HEK293 (cell line): Measurements from ENCODE around the gene RPS10.
A peak's percentile ranks its signal among the peaks of the same experiment; 100 is the strongest.
"Not testable (repeated sequence)": the region's sequence is repeated elsewhere in the genome, so short reads cannot be mapped to it uniquely, and the experiment has no call there.

Experiments
- CTCF ChIA-PET: fragments of 350-600 bp; formaldehyde crosslinking; extraction: SDS; loops from one replicate; lab custom pipeline; 2021; ENCODE audit warnings: antibody characterized with exemption; lab: Yijun Ruan, JAX
- POLR2A ChIA-PET: fragments of 300-600 bp; formaldehyde crosslinking; extraction: SDS; loops from one replicate; lab custom pipeline; 2020; ENCODE audit warnings: antibody characterized with exemption, inconsistent platforms; lab: Yijun Ruan, JAX
- H3K27ac ChIP-seq: fragments of 200-500 bp; sonication (Bioruptor generic); 2 replicates; pipeline ENCODE4 v1.5.1; 2014; ENCODE audit warnings: low read depth, low read length, control low read depth, inconsistent platforms; ENCODE audit errors: extremely low read depth
- H3K36me3 ChIP-seq, 2 experiments: fragments of 200-500 bp in 1 of 2; sonication (Bioruptor generic) in 1 of 2; 1 replicate in 1 of 2; 2 replicates in 1 of 2; pipeline ENCODE4 v1.5.1; 2014 to 2017; ENCODE audit warnings: inconsistent platforms in 2 of 2, low read length in 2 of 2; ENCODE audit not compliant: control insufficient read depth in 2 of 2, insufficient read depth in 1 of 2
- H3K4me1 ChIP-seq: fragments of 200-500 bp; sonication (Bioruptor generic); 2 replicates; pipeline ENCODE4 v1.5.1; 2014; ENCODE audit warnings: mild to moderate bottlenecking, low read length, inconsistent platforms; ENCODE audit not compliant: control insufficient read depth, insufficient read depth
- H3K4me3 ChIP-seq: 2 replicates; pipeline ENCODE4 v1.5.1; 2011; ENCODE audit warnings: low read depth, mild to moderate bottlenecking, control low read depth, low read length, moderate library complexity
- H3K9me3 ChIP-seq: fragments of 200-500 bp; sonication (Bioruptor generic); 2 replicates; pipeline ENCODE4 v1.5.1; 2014; ENCODE audit warnings: low read depth, low read length, inconsistent platforms; ENCODE audit not compliant: control insufficient read depth, insufficient read depth
- KLF7 ChIP-seq: fragments of 450-650 bp; formaldehyde crosslinking; IDR thresholded peaks from 2 replicates; pipeline ENCODE4 v1.5.1; 2016; ENCODE audit warnings: missing biosample characterization, missing genetic modification characterization, borderline replicate concordance
- OSR2 ChIP-seq: fragments of 450-650 bp; formaldehyde crosslinking; IDR thresholded peaks from 2 replicates; pipeline ENCODE4 v1.5.1; 2016; ENCODE audit warnings: missing biosample characterization, missing genetic modification characterization
- PRDM6 ChIP-seq: fragments of 450-650 bp; formaldehyde crosslinking; IDR thresholded peaks from 2 replicates; pipeline ENCODE4 v1.5.1; 2017; ENCODE audit warnings: missing biosample characterization, missing genetic modification characterization
- SCRT1 ChIP-seq: fragments of 450-650 bp; formaldehyde crosslinking; IDR thresholded peaks from 2 replicates; pipeline ENCODE4 v1.5.1; 2016; ENCODE audit warnings: missing biosample characterization, missing genetic modification characterization, borderline replicate concordance
- TRIM28 ChIP-seq: IDR thresholded peaks from 2 replicates; pipeline ENCODE4 v1.6.1; 2011; ENCODE audit warnings: low read length, control low read depth, borderline replicate concordance
- ZBTB44 ChIP-seq: fragments of 450-650 bp; IDR thresholded peaks from 2 replicates; pipeline ENCODE4 v1.5.1; 2018; ENCODE audit warnings: missing biosample characterization, mild to moderate bottlenecking, missing genetic modification characterization
- ZIC2 ChIP-seq: fragments of 450-650 bp; formaldehyde crosslinking; IDR thresholded peaks from 2 replicates; pipeline ENCODE4 v1.5.1; 2016; ENCODE audit warnings: missing biosample characterization, missing genetic modification characterization
- ZNF112 ChIP-seq: fragments of 450-650 bp; formaldehyde crosslinking; IDR thresholded peaks from 2 replicates; pipeline ENCODE4 v1.5.0; 2017; ENCODE audit warnings: missing biosample characterization, missing genetic modification characterization
- ZNF121 ChIP-seq: fragments of 450-650 bp; formaldehyde crosslinking; IDR thresholded peaks from 2 replicates; pipeline ENCODE4 v1.5.1; 2016; ENCODE audit warnings: missing biosample characterization, missing genetic modification characterization
- ZNF239 ChIP-seq: fragments of 450-650 bp; formaldehyde crosslinking; IDR thresholded peaks from 2 replicates; pipeline ENCODE4 v1.5.1; 2016; ENCODE audit warnings: missing biosample characterization, missing genetic modification characterization
- ZNF24 ChIP-seq: fragments of 450-650 bp; formaldehyde crosslinking; IDR thresholded peaks from 2 replicates; pipeline ENCODE4 v1.5.1; 2016; ENCODE audit warnings: missing biosample characterization, missing genetic modification characterization
- ZNF248 ChIP-seq: fragments of 450-650 bp; formaldehyde crosslinking; IDR thresholded peaks from 2 replicates; pipeline ENCODE4 v1.5.1; 2017; ENCODE audit warnings: missing biosample characterization, missing genetic modification characterization
- ZNF335 ChIP-seq: fragments of 450-650 bp; formaldehyde crosslinking; conservative IDR thresholded peaks from 2 replicates; pipeline ENCODE4 v1.5.1; 2016; ENCODE audit warnings: missing biosample characterization, missing genetic modification characterization
- ZNF398 ChIP-seq: fragments of 450-650 bp; formaldehyde crosslinking; IDR thresholded peaks from 2 replicates; pipeline ENCODE4 v1.5.1; 2017; ENCODE audit warnings: missing biosample characterization, missing genetic modification characterization
- ZNF473 ChIP-seq: fragments of 450-650 bp; formaldehyde crosslinking; IDR thresholded peaks from 2 replicates; pipeline ENCODE4 v1.5.1; 2017; ENCODE audit warnings: missing biosample characterization, missing genetic modification characterization
- ZNF558 ChIP-seq: fragments of 450-650 bp; formaldehyde crosslinking; IDR thresholded peaks from 2 replicates; pipeline ENCODE4 v1.5.1; 2016; ENCODE audit warnings: missing biosample characterization, missing genetic modification characterization
- ZNF560 ChIP-seq: fragments of 450-650 bp; formaldehyde crosslinking; IDR thresholded peaks from 2 replicates; pipeline ENCODE4 v1.5.1; 2017; ENCODE audit warnings: missing biosample characterization, missing genetic modification characterization, borderline replicate concordance
- ZNF623 ChIP-seq: fragments of 450-650 bp; formaldehyde crosslinking; IDR thresholded peaks from 2 replicates; pipeline ENCODE4 v1.5.1; 2016; ENCODE audit warnings: missing biosample characterization, missing genetic modification characterization
- ZNF654 ChIP-seq: fragments of 450-650 bp; formaldehyde crosslinking; IDR thresholded peaks from 2 replicates; pipeline ENCODE4 v1.5.1; 2016; ENCODE audit warnings: low read depth, missing biosample characterization, missing genetic modification characterization
- ZNF692 ChIP-seq: fragments of 450-650 bp; formaldehyde crosslinking; IDR thresholded peaks from 2 replicates; pipeline ENCODE4 v1.5.1; 2016; ENCODE audit warnings: missing biosample characterization, missing genetic modification characterization
- ZSCAN4 ChIP-seq: fragments of 450-650 bp; formaldehyde crosslinking; IDR thresholded peaks from 2 replicates; pipeline ENCODE4 v1.5.1; 2017; ENCODE audit warnings: missing biosample characterization, missing genetic modification characterization

The RPS10 gene

GRCh38 chr6:34407915-34408314 lies 18.0 kb downstream of the RPS10 start:
- POLR2A ChIA-PET, H3K4me1 ChIP-seq, H3K9me3 ChIP-seq, H3K36me3 ChIP-seq, H3K4me3 ChIP-seq, H3K27ac ChIP-seq: not testable (repeated sequence)
- TF ChIP-seq ZNF121 (tag by site-specific recombination), result peak; percentile 28; the same call in 1 of the 2 replicates
- CTCF ChIA-PET, result interaction anchor here (0.7 kb wide), 1 partner anchor 63 kb away, joined by 8 read pairs; no protein-coding TSS in a partner anchor

GRCh38 chr6:34396518-34396917 lies 29.4 kb downstream of the RPS10 start:
- Histone ChIP-seq H3K27ac (no peak overlapping the region), H3K36me3 (no peaks in the 10 kb centered on the region), H3K4me1 (peaks cover 2% of the 10 kb centered on the region; the same call in 1 of the 2 replicates), H3K9me3 (no peaks in the 10 kb centered on the region), H3K4me3 (no peak overlapping the region)
- TF ChIP-seq ZBTB44 (tag by site-specific recombination) (no peak), ZSCAN4 (tag by site-specific recombination) (no peak), ZNF654 (tag by site-specific recombination) (no peak), TRIM28 (no peak), ZNF239 (tag by site-specific recombination) (no peak), ZNF558 (tag by site-specific recombination) (no peak)
- POLR2A ChIA-PET, result interaction anchor here (1.3 kb wide), 1 partner anchor 30 kb away, joined by 3 read pairs; the partner anchor contains the start of gene RPS10
- CTCF ChIA-PET, result interaction anchor here (0.6 to 2.4 kb wide), 8 partner anchors 11 to 380 kb away, joined by 3 to 13 read pairs (median 4); no protein-coding TSS in a partner anchor

- no peak overlapping the region for H3K4me3 ChIP-seq
- no peaks in the 10 kb centered on the region for H3K36me3 ChIP-seq
- H3K9me3 ChIP-seq, result no peaks in the 10 kb centered on the region
- H3K4me1 ChIP-seq, result peaks cover 2% of the 10 kb centered on the region; the same call in 1 of the 2 replicates
- H3K27ac ChIP-seq, result no peak overlapping the region
- CTCF ChIA-PET, result interaction anchor here (0.6 to 4.4 kb wide), 6 partner anchors 16 to 633 kb away, joined by 3 to 31 read pairs (median 5); partner anchors contain the start of gene SMIM29
- POLR2A ChIA-PET, result no interaction called here
- TF ChIP-seq PRDM6 (tag by site-specific recombination) (peak; percentile 68), ZIC2 (tag by site-specific recombination) (peak; percentile 50), ZNF112 (no peak), ZNF560 (no peak), ZSCAN4 (tag by site-specific recombination) (no peak), ZNF248 (no peak), SCRT1 (no peak), OSR2 (tag by site-specific recombination) (no peak), ZNF623 (tag by site-specific recombination) (no peak), ZNF398 (tag by site-specific recombination) (no peak), ZNF335 (no peak), KLF7 (tag by site-specific recombination) (no peak), ZNF24 (no peak), ZNF692 (tag by site-specific recombination) (no peak), ZNF473 (tag by site-specific recombination) (no peak)
Observed at GRCh38 chr6:34393966-34394305, 31.9 kb downstream of the RPS10 start.
